Loucy (cell line): ENCODE measurements around the gene TIAM2.

Experiments
- H2AFZ ChIP-seq: fragments of 200-600 bp; sonication (generic); 2 replicates; pipeline ENCODE4 v1.6.0; 2016; ENCODE audit warnings: antibody characterized with exemption, mild to moderate bottlenecking, low read length, moderate library complexity
- H3F3A ChIP-seq: fragments of 200-600 bp; 2 replicates; pipeline ENCODE4 v1.6.0; 2016; ENCODE audit warnings: antibody characterized with exemption, low read depth, mild to moderate bottlenecking
- H3K27me3 ChIP-seq: fragments of 200-600 bp; sonication (generic); 2 replicates; pipeline ENCODE4 v1.6.1; 2014; ENCODE audit warnings: low read length, mild to moderate bottlenecking; ENCODE audit not compliant: insufficient read depth, poor library complexity, severe bottlenecking
- H3K36me3 ChIP-seq: fragments of 200-600 bp; sonication (generic); 2 replicates; pipeline ENCODE4 v1.6.1; 2016; ENCODE audit warnings: low read length; ENCODE audit not compliant: insufficient read depth
- H3K4me1 ChIP-seq: fragments of 200-600 bp; sonication (generic); 2 replicates; pipeline ENCODE4 v1.5.1; 2014; ENCODE audit warnings: low read length, mild to moderate bottlenecking; ENCODE audit not compliant: insufficient read depth, poor library complexity, severe bottlenecking
- H3K4me2 ChIP-seq: fragments of 200-600 bp; sonication (generic); 2 replicates; pipeline ENCODE4 v1.6.0; 2014; ENCODE audit warnings: antibody characterized with exemption, low read length, low read depth, mild to moderate bottlenecking; ENCODE audit not compliant: poor library complexity, severe bottlenecking
- H3K4me3 ChIP-seq: fragments of 200-600 bp; sonication (generic); 2 replicates; pipeline ENCODE4 v1.5.1; 2014; ENCODE audit warnings: low read length, mild to moderate bottlenecking, mixed read lengths; ENCODE audit not compliant: poor library complexity, severe bottlenecking
- H3K79me2 ChIP-seq: fragments of 200-600 bp; sonication (generic); 2 replicates; pipeline ENCODE4 v1.6.1; 2014; ENCODE audit warnings: low read length; ENCODE audit not compliant: insufficient read depth
- H3K9ac ChIP-seq: fragments of 200-600 bp; sonication (generic); 2 replicates; pipeline ENCODE4 v1.6.0; 2014; ENCODE audit warnings: mild to moderate bottlenecking, low read depth, low read length, moderate library complexity; ENCODE audit not compliant: poor library complexity, severe bottlenecking
- H3K9me2 ChIP-seq: fragments of 200-600 bp; sonication (generic); replicated peaks from 2 replicates; pipeline ENCODE4 v1.6.1; 2016; ENCODE audit warnings: low read depth, low read length, mixed read lengths
- H3K9me3 ChIP-seq: fragments of 200-600 bp; sonication (generic); 2 replicates; pipeline ENCODE4 v1.6.1; 2014; ENCODE audit warnings: mild to moderate bottlenecking, antibody characterized with exemption, low read length, low read depth; ENCODE audit not compliant: insufficient read depth
- H4K20me1 ChIP-seq: fragments of 200-600 bp; sonication (generic); 2 replicates; pipeline ENCODE4 v1.6.0; 2014; ENCODE audit warnings: antibody characterized with exemption, low read length, mild to moderate bottlenecking; ENCODE audit not compliant: insufficient read depth, poor library complexity, severe bottlenecking
- EZH2phosphoT487 ChIP-seq: fragments of 200-600 bp; IDR thresholded peaks from 2 replicates; pipeline ENCODE4 v1.6.1; 2018; ENCODE audit warnings: antibody characterized with exemption, mild to moderate bottlenecking, moderate library complexity, borderline replicate concordance
- TF ChIP-seq, protein P1 (sequence below): fragments of 200-600 bp; sonication (generic); conservative IDR thresholded peaks from 2 replicates; pipeline ENCODE4 v1.5.1; 2014; ENCODE audit warnings: mild to moderate bottlenecking, antibody characterized with exemption, low read length

TIAM2 gene

DNA sequence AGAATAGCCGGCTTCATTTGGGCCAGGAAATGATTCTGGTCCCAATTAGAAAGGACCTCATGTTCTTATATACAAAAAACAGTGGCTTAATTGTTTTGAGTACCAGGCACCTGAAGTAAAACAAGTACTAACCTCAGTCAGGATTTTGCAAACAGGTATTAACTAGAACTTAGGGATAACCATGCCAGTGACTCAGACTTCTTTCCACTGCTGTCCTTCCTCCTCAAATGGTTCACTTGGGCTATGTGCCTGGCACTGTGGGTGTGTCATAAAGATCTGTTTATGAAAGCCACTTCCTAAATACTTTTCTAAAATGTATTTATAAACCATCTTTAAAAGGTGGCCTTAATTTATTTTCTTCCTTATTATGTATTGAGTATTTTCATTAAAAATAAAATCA, 279.4 kb downstream of the TIAM2 start:
- H3K9me3 ChIP-seq, result no peaks in the 10 kb centered on the region
- H3K9ac ChIP-seq, result no peak overlapping the region
- H3K4me3 ChIP-seq, result no peak overlapping the region
- H3K27me3 ChIP-seq, result no peaks in the 10 kb centered on the region
- peaks cover 48% of the 10 kb centered on the region; the same call in 1 of the 2 replicates for H3K36me3 ChIP-seq
- H3K79me2 ChIP-seq, result no peaks in the 10 kb centered on the region
- no peak overlapping the region for H2AFZ ChIP-seq
- H3K4me2 ChIP-seq, result no peak overlapping the region
- H4K20me1 ChIP-seq, result no peaks in the 10 kb centered on the region
- H3F3A ChIP-seq, result no peaks in the 10 kb centered on the region
- no peak for TF ChIP-seq EZH2phosphoT487
- TF ChIP-seq, protein P1, sequence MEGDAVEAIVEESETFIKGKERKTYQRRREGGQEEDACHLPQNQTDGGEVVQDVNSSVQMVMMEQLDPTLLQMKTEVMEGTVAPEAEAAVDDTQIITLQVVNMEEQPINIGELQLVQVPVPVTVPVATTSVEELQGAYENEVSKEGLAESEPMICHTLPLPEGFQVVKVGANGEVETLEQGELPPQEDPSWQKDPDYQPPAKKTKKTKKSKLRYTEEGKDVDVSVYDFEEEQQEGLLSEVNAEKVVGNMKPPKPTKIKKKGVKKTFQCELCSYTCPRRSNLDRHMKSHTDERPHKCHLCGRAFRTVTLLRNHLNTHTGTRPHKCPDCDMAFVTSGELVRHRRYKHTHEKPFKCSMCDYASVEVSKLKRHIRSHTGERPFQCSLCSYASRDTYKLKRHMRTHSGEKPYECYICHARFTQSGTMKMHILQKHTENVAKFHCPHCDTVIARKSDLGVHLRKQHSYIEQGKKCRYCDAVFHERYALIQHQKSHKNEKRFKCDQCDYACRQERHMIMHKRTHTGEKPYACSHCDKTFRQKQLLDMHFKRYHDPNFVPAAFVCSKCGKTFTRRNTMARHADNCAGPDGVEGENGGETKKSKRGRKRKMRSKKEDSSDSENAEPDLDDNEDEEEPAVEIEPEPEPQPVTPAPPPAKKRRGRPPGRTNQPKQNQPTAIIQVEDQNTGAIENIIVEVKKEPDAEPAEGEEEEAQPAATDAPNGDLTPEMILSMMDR, result no peak
- no peaks in the 10 kb centered on the region for H3K9me2 ChIP-seq
- H3K4me1 ChIP-seq, result peaks cover 12% of the 10 kb centered on the region

DNA sequence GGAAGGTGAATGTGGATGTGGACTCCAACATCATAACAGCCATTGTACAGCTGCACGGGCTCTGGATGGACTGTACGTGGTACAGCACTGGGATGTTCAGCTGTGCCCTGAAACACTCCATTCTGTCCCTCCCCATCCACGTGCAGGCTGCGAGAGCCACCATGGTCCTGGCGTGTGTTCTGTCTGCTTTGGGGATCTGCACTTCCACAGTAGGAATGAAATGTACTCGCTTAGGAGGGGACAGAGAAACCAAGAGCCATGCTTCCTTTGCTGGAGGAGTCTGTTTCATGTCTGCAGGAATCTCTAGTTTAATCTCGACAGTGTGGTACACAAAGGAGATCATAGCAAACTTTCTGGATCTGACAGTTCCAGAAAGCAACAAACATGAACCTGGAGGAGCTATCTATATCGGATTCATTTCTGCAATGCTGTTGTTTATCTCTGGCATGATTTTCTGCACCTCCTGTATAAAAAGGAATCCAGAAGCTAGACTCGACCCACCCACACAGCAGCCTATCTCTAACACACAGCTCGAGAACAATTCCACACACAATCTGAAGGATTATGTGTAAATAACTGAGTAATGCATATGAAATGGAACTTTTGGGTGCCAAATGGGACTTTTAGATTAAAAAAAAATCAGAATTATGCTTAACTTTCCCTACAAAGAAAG, 280.8 kb downstream of the TIAM2 start:
- Histone ChIP-seq H3K79me2 (no peaks in the 10 kb centered on the region), H3K9ac (no peak overlapping the region), H3K4me1 (peaks cover 12% of the 10 kb centered on the region), H3K27me3 (no peaks in the 10 kb centered on the region), H3K9me3 (no peaks in the 10 kb centered on the region), H3F3A (no peaks in the 10 kb centered on the region), H3K36me3 (peaks cover 44% of the 10 kb centered on the region; the same call in 1 of the 2 replicates), H3K9me2 (no peaks in the 10 kb centered on the region), H2AFZ (no peak overlapping the region), H3K4me3 (no peak overlapping the region), H4K20me1 (no peaks in the 10 kb centered on the region), H3K4me2 (no peak overlapping the region)
- TF ChIP-seq, protein P1, result no peak
- TF ChIP-seq EZH2phosphoT487, result no peak

DNA sequence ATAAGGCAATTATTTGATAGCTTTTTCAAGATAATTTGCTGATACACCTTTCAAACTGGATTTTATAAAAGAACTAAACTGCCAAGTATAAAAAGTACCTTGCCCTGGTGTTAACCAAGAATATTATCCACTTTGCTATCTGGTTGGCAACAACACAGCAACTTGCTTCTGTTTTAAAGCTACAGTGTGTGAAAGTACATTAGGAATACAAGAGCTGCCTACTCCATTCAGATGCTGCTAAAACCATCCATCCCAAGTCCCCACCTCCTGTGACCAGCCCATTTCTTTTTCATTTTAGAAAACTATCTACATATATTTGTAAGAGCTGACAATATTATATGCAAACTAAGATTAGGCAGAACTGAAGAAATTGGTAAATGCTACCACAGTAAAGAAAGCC, 281.5 kb downstream of the TIAM2 start:
- Histone ChIP-seq H2AFZ (no peak overlapping the region), H3K4me3 (no peak overlapping the region), H3K9ac (no peak overlapping the region), H3K9me2 (no peaks in the 10 kb centered on the region), H3K79me2 (no peaks in the 10 kb centered on the region), H3K4me1 (peaks cover 12% of the 10 kb centered on the region), H3K27me3 (no peaks in the 10 kb centered on the region), H4K20me1 (no peaks in the 10 kb centered on the region), H3K4me2 (no peak overlapping the region), H3K9me3 (no peaks in the 10 kb centered on the region), H3F3A (no peaks in the 10 kb centered on the region), H3K36me3 (peaks cover 47% of the 10 kb centered on the region; the same call in 1 of the 2 replicates)
- no peak for TF ChIP-seq EZH2phosphoT487
- TF ChIP-seq, protein P1, result no peak
